Naive thymus-derived CD4-positive, alpha-beta T cell (primary cell): Measurements from ENCODE around the gene GRHL3. TPM values are rescaled to one million over a fixed set of nuclear protein-coding genes. Genes with fewer than 3 reads are reported as not detected.

Experiments
- ATAC-seq: fragments of 150-1000 bp; cut with Tn5 transposase; 2 replicates; pipeline ENCODE4 v1.10.0; 2021; ENCODE audit warnings: mild to moderate bottlenecking, moderate library complexity
- CTCF ChIA-PET: fragments of 350-600 bp; sonication (Branson Sonifier 250); formaldehyde crosslinking; loops from one replicate; lab custom pipeline; 2021; ENCODE audit warnings: antibody characterized with exemption; lab: Charles Lee
- POLR2A ChIA-PET: fragments of 350-600 bp; sonication (Branson Sonifier 250); formaldehyde crosslinking; loops from one replicate; lab custom pipeline; 2021; ENCODE audit warnings: antibody characterized with exemption, inconsistent platforms; lab: Charles Lee
- DNase-seq, 9 donors: peaks; one replicate each; pipeline versions ENCODE4 v3.0.0 to v3.0.0-alpha.2; 2020 to 2022; ENCODE audit warnings: mixed read lengths in 1 of 9
- H3K27ac ChIP-seq: one replicate; pipeline ENCODE4 v1.7.0; 2013; ENCODE audit warnings: mild to moderate bottlenecking, low read depth, low read length, moderate library complexity
- H3K27me3 ChIP-seq, 2 donors: one replicate each; pipeline ENCODE4 v1.7.0; 2013; ENCODE audit warnings: low read length in 2 of 2, mild to moderate bottlenecking in 2 of 2, moderate library complexity in 2 of 2; ENCODE audit not compliant: control insufficient read depth in 2 of 2, insufficient read depth in 2 of 2
- H3K36me3 ChIP-seq, 3 experiments: 1 replicate in 2 of 3; 2 replicates in 1 of 3; pipeline ENCODE4 v1.7.0; 2013; ENCODE audit warnings: low read length in 3 of 3, mild to moderate bottlenecking in 3 of 3, moderate library complexity in 1 of 3; ENCODE audit not compliant: insufficient read depth in 3 of 3, control insufficient read depth in 2 of 3
- H3K4me1 ChIP-seq, 2 donors: one replicate each; pipeline ENCODE4 v1.7.0; 2013; ENCODE audit warnings: low read length in 2 of 2, mild to moderate bottlenecking in 2 of 2, moderate library complexity in 1 of 2; ENCODE audit not compliant: control insufficient read depth in 2 of 2, insufficient read depth in 2 of 2
- H3K4me3 ChIP-seq: 2 replicates; pipeline ENCODE4 v1.7.0; 2013; ENCODE audit warnings: mild to moderate bottlenecking, low read length
- H3K9me3 ChIP-seq, 3 experiments: 1 replicate in 2 of 3; 2 replicates in 1 of 3; pipeline ENCODE4 v1.7.0; 2013; ENCODE audit warnings: low read length in 3 of 3; ENCODE audit not compliant: control insufficient read depth in 2 of 3
- H3K27ac Mint-ChIP-seq, 9 donors: one replicate each; pipeline ENCODE4 v1.8.0; 2020 to 2022; ENCODE audit warnings: mixed read lengths in 9 of 9, mild to moderate bottlenecking in 8 of 9, moderate library complexity in 5 of 9, inconsistent platforms in 2 of 9
- H3K27me3 Mint-ChIP-seq, 5 donors: one replicate each; pipeline ENCODE4 v1.8.0; 2021 to 2022; ENCODE audit warnings: mixed read lengths in 5 of 5, mild to moderate bottlenecking in 1 of 5
- H3K36me3 Mint-ChIP-seq, 5 donors: one replicate each; pipeline ENCODE4 v1.8.0; 2020 to 2022; ENCODE audit warnings: mixed read lengths in 5 of 5, mild to moderate bottlenecking in 3 of 5, inconsistent platforms in 1 of 5
- H3K4me1 Mint-ChIP-seq, 7 donors: one replicate each; pipeline ENCODE4 v1.8.0; 2020 to 2022; ENCODE audit warnings: mixed read lengths in 7 of 7, mild to moderate bottlenecking in 3 of 7, inconsistent platforms in 1 of 7
- H3K4me3 Mint-ChIP-seq, 10 donors: one replicate each; pipeline ENCODE4 v1.8.0; 2020 to 2022; ENCODE audit warnings: mild to moderate bottlenecking in 10 of 10, mixed read lengths in 10 of 10, moderate library complexity in 6 of 10, inconsistent platforms in 2 of 10
- H3K9me3 Mint-ChIP-seq, 11 donors: one replicate each; pipeline ENCODE4 v1.8.0; 2020 to 2022; ENCODE audit warnings: mixed read lengths in 11 of 11, mild to moderate bottlenecking in 4 of 11, inconsistent platforms in 1 of 11, moderate library complexity in 1 of 11
- intact Hi-C, 2 donors: fragments of 100-400 bp; cut with micrococcal nuclease; formaldehyde crosslinking; loops; one replicate each; pipeline ENCODE4 v1.15.1; 2023
- polyA plus RNA-seq, 2 donors: library from polyadenylated mRNA; unstranded; fragments of 300-500 nt; fragmentation: Illumina TruSeq; gene quantifications; one replicate each; pipeline ENCODE4 v1.2.3, GENCODE V29; 2021
- total RNA-seq, 6 experiments: library from RNA in 5 of 6; stranded (reverse) in 5 of 6; gene quantifications; 1 replicate in 5 of 6; 2 replicates in 1 of 6; pipeline ENCODE4 v1.2.3 and lab custom pipeline; 2021 to 2026

The GRHL3 gene
- total and polyA plus RNA-seq, 7 experiments from 2014 or later = not detected

GRCh38 chr1:24362396-24362795 is 43.2 kb downstream of the GRHL3 start:
- ChIA-PET CTCF (no interaction called here), POLR2A (no interaction called here)
- Mint-ChIP-seq H3K4me3 (no peak overlapping the region), H3K27me3 (no peaks in the 10 kb centered on the region), H3K9me3 (no peaks in the 10 kb centered on the region), H3K27ac (no peak overlapping the region), H3K36me3 (peaks cover 0 to 48% (median 12%) of the 10 kb centered on the region in 5 donors), H3K4me1 (peaks cover 0 to 18% (median 0%) of the 10 kb centered on the region in 7 donors)
- ATAC-seq = no peak
- Histone ChIP-seq H3K36me3 (peaks cover 0 to 17% (median 3%) of the 10 kb centered on the region in 3 experiments), H3K4me3 (no peak overlapping the region), H3K27me3 (no peaks in the 10 kb centered on the region), H3K4me1 (no peaks in the 10 kb centered on the region), H3K27ac (no peak overlapping the region), H3K9me3 (no peaks in the 10 kb centered on the region)
- intact Hi-C loops = no loop called here
- DNase-seq = no peak

- POLR2A ChIA-PET = no interaction called here
- no peak for ATAC-seq
- Mint-ChIP-seq H3K36me3 (peaks cover 0 to 41% (median 5%) of the 10 kb centered on the region in 5 donors), H3K4me1 (peaks cover 0 to 18% (median 0%) of the 10 kb centered on the region in 7 donors), H3K4me3 (no peak overlapping the region), H3K9me3 (no peaks in the 10 kb centered on the region), H3K27ac (no peak overlapping the region), H3K27me3 (no peaks in the 10 kb centered on the region)
- H3K27ac ChIP-seq = no peak overlapping the region
- H3K27me3 ChIP-seq = no peaks in the 10 kb centered on the region
- H3K36me3 ChIP-seq = peaks cover 0 to 11% (median 3%) of the 10 kb centered on the region in 3 experiments
- H3K4me3 ChIP-seq = no peak overlapping the region
- intact Hi-C loops = no loop called here
- no peaks in the 10 kb centered on the region for H3K9me3 ChIP-seq
- no peaks in the 10 kb centered on the region for H3K4me1 ChIP-seq
- CTCF ChIA-PET = no interaction called here
- no peak for DNase-seq
Measured at GRCh38 chr1:24362982-24363614, 43.9 kb downstream of the GRHL3 start.

- peaks cover 0 to 18% (median 0%) of the 10 kb centered on the region in 7 donors for H3K4me1 Mint-ChIP-seq
- no peaks in the 10 kb centered on the region for H3K27me3 Mint-ChIP-seq
- H3K36me3 ChIP-seq = peaks cover 0 to 10% (median 0%) of the 10 kb centered on the region in 3 experiments
- H3K4me3 ChIP-seq = no peak overlapping the region
- ATAC-seq (no peak), DNase-seq (no peak)
- no peaks in the 10 kb centered on the region for H3K9me3 Mint-ChIP-seq
- no peaks in the 10 kb centered on the region for H3K9me3 ChIP-seq
- H3K27ac Mint-ChIP-seq = no peak overlapping the region
- H3K36me3 Mint-ChIP-seq = peaks cover 0 to 36% (median 5%) of the 10 kb centered on the region in 5 donors
- no peaks in the 10 kb centered on the region for H3K27me3 ChIP-seq
- POLR2A ChIA-PET = no interaction called here
- intact Hi-C loops = no loop called here
- H3K27ac ChIP-seq = no peak overlapping the region
- CTCF ChIA-PET = no interaction called here
- H3K4me3 Mint-ChIP-seq = no peak overlapping the region
- H3K4me1 ChIP-seq = no peaks in the 10 kb centered on the region
Measured at GRCh38 chr1:24363994-24364393, 44.8 kb downstream of the GRHL3 start.

GRCh38 chr1:24364605-24364974 is 45.4 kb downstream of the GRHL3 start:
- no peaks in the 10 kb centered on the region for H3K4me1 ChIP-seq
- Mint-ChIP-seq H3K9me3 (no peaks in the 10 kb centered on the region), H3K27ac (peak overlapping the region in 1 of 9 donors; percentile 77), H3K27me3 (no peaks in the 10 kb centered on the region), H3K4me1 (peaks cover 0 to 18% (median 0%) of the 10 kb centered on the region in 7 donors), H3K4me3 (no peak overlapping the region), H3K36me3 (peaks cover 0 to 34% (median 5%) of the 10 kb centered on the region in 5 donors)
- peaks cover 0 to 8% (median 0%) of the 10 kb centered on the region in 3 experiments for H3K36me3 ChIP-seq
- no peaks in the 10 kb centered on the region for H3K9me3 ChIP-seq
- no peak overlapping the region for H3K4me3 ChIP-seq
- ATAC-seq (no peak), DNase-seq (no peak)
- CTCF ChIA-PET = no interaction called here
- POLR2A ChIA-PET = no interaction called here
- no peak overlapping the region for H3K27ac ChIP-seq
- H3K27me3 ChIP-seq = no peaks in the 10 kb centered on the region
- intact Hi-C loops = no loop called here

GRCh38 chr1:24364975-24365678 is 46.0 kb downstream of the GRHL3 start:
- peaks cover 0 to 18% (median 0%) of the 10 kb centered on the region in 7 donors for H3K4me1 Mint-ChIP-seq
- Histone ChIP-seq H3K4me1 (no peaks in the 10 kb centered on the region), H3K36me3 (peaks cover 0 to 4% (median 0%) of the 10 kb centered on the region in 3 experiments), H3K27me3 (no peaks in the 10 kb centered on the region), H3K9me3 (no peaks in the 10 kb centered on the region), H3K27ac (no peak overlapping the region), H3K4me3 (no peak overlapping the region)
- ChIA-PET POLR2A (no interaction called here), CTCF (no interaction called here)
- intact Hi-C loops = no loop called here
- peaks cover 0 to 37% (median 5%) of the 10 kb centered on the region in 5 donors for H3K36me3 Mint-ChIP-seq
- no peaks in the 10 kb centered on the region for H3K9me3 Mint-ChIP-seq
- DNase-seq (peak in 1 of 9 donors; percentile 56), ATAC-seq (peak; percentile 82)
- H3K27me3 Mint-ChIP-seq = no peaks in the 10 kb centered on the region
- peak overlapping the region in 1 of 9 donors; percentile 77 for H3K27ac Mint-ChIP-seq
- H3K4me3 Mint-ChIP-seq = no peak overlapping the region

GRCh38 chr1:24366707-24367106 is 47.5 kb downstream of the GRHL3 start:
- intact Hi-C loops = no loop called here
- Histone ChIP-seq H3K27ac (no peak overlapping the region), H3K9me3 (no peaks in the 10 kb centered on the region), H3K4me3 (no peak overlapping the region), H3K27me3 (no peaks in the 10 kb centered on the region), H3K4me1 (no peaks in the 10 kb centered on the region), H3K36me3 (peaks cover 0 to 4% (median 0%) of the 10 kb centered on the region in 3 experiments)
- Mint-ChIP-seq H3K27ac (no peak overlapping the region), H3K27me3 (no peaks in the 10 kb centered on the region), H3K36me3 (peaks cover 0 to 31% (median 0%) of the 10 kb centered on the region in 5 donors), H3K9me3 (no peaks in the 10 kb centered on the region), H3K4me1 (peaks cover 0 to 18% (median 0%) of the 10 kb centered on the region in 7 donors), H3K4me3 (no peak overlapping the region)
- ATAC-seq = no peak
- no peak for DNase-seq
- POLR2A ChIA-PET = no interaction called here
- CTCF ChIA-PET = interaction anchor here (0.6 kb wide), 1 partner anchor 636 kb away, joined by 5 read pairs; no protein-coding TSS in a partner anchor
